ENCODE results near the gene PLEKHS1. TPM values are rescaled to one million over a fixed set of nuclear protein-coding genes. Genes with fewer than 3 reads are reported as not detected.

Gene PLEKHS1
- total RNA-seq, 1 experiment from 2014 or later = not detected

DNA sequence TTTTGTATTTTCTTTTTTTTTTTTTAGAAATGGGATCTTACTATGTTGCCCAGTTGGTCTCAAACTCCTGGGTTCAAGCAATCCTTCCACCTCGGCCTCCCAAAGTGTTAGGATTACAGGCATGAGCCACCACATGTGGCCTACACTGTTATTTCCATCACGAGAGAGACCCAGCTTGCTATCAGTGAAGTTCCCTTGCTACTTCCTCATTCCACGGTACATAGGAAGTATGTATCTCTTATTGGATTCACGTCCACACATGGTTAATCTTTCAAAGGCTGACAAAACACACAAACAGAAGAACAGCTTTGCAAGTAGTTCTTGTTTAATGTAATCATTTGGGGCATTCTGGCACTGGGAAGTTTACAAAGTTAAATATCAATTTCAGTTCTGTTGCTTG lies 51.5 kb downstream of the PLEKHS1 start:
- H3K27me3 Mint-ChIP-seq (ENCODE audit: low read depth) = no peaks in the 10 kb centered on the region
- no peaks in the 10 kb centered on the region for H3K36me3 Mint-ChIP-seq (ENCODE audit: insufficient read depth in 1 of 3, low read depth in 3 of 3)
- H3K79me2 ChIP-seq (ENCODE audit: insufficient read depth, low read length) = no peaks in the 10 kb centered on the region
- peaks cover 0 to 3% of the 10 kb centered on the region in 2 experiments; a peak in 2 of 4 replicates for H3K4me1 Mint-ChIP-seq
- no peak overlapping the region for H3T11ph ChIP-seq (ENCODE audit: low read length)
- H3K4me1 ChIP-seq (ENCODE audit: insufficient read depth, low read length) = no peaks in the 10 kb centered on the region
- H4K8ac ChIP-seq (replicated peaks; ENCODE audit: insufficient read length, low read depth, low read length) = no peak overlapping the region
- no peak overlapping the region for H2BK5ac ChIP-seq (ENCODE audit: insufficient read length, low read length)
- no peaks in the 10 kb centered on the region for H4K20me1 ChIP-seq (ENCODE audit: control insufficient read depth, insufficient read depth, insufficient read length)
- no peak overlapping the region for H2AK5ac ChIP-seq (ENCODE audit: insufficient read length, low read length)
- no peak overlapping the region for H3K9ac ChIP-seq (ENCODE audit: extremely low read depth, insufficient read length, low read length)
- no peak for DNase-seq
- no peak overlapping the region for H3K4me3 Mint-ChIP-seq
- H3K9me3 ChIP-seq (ENCODE audit: control insufficient read depth, low read depth, low read length) = no peaks in the 10 kb centered on the region
- H3K4ac ChIP-seq (ENCODE audit: low read depth, low read length) = no peak overlapping the region
- H3K56ac ChIP-seq (ENCODE audit: insufficient read length, low read depth, low read length) = no peak overlapping the region
- H3K79me1 ChIP-seq (ENCODE audit: insufficient read depth, low read depth, low read length, poor library complexity, severe bottlenecking) = no peaks in the 10 kb centered on the region
- no peak overlapping the region for H3K23ac ChIP-seq (ENCODE audit: insufficient read length, low read depth, low read length)
- no peak overlapping the region for H2BK120ac ChIP-seq (ENCODE audit: low read depth, low read length, poor library complexity, severe bottlenecking)
- no peaks in the 10 kb centered on the region for H3K9me3 Mint-ChIP-seq
- H4K5ac ChIP-seq (ENCODE audit: insufficient read length, low read depth, low read length) = no peak overlapping the region
- H3K27me3 ChIP-seq (ENCODE audit: insufficient read depth, low read length) = no peaks in the 10 kb centered on the region
- no peak overlapping the region for H3K14ac ChIP-seq (ENCODE audit: insufficient read depth, low read length)
- H3K23me2 ChIP-seq (ENCODE audit: insufficient read length, low read depth, low read length, poor library complexity, severe bottlenecking) = no peaks in the 10 kb centered on the region
- no CpG with 5 or more reads among the region's 4 CpGs for WGBS (ENCODE audit: extremely low coverage, insufficient read length, low lambda C conversion rate)
- H3K4me2 ChIP-seq (ENCODE audit: insufficient read depth, insufficient read length, low read length) = no peak overlapping the region
- TF ChIP-seq, protein P1, sequence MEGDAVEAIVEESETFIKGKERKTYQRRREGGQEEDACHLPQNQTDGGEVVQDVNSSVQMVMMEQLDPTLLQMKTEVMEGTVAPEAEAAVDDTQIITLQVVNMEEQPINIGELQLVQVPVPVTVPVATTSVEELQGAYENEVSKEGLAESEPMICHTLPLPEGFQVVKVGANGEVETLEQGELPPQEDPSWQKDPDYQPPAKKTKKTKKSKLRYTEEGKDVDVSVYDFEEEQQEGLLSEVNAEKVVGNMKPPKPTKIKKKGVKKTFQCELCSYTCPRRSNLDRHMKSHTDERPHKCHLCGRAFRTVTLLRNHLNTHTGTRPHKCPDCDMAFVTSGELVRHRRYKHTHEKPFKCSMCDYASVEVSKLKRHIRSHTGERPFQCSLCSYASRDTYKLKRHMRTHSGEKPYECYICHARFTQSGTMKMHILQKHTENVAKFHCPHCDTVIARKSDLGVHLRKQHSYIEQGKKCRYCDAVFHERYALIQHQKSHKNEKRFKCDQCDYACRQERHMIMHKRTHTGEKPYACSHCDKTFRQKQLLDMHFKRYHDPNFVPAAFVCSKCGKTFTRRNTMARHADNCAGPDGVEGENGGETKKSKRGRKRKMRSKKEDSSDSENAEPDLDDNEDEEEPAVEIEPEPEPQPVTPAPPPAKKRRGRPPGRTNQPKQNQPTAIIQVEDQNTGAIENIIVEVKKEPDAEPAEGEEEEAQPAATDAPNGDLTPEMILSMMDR (conservative IDR thresholded peaks at IDR 0.05) = no peak
- no peak overlapping the region for H3K18ac ChIP-seq (ENCODE audit: insufficient read length, low read depth, low read length)
- no peak overlapping the region for H3K27ac ChIP-seq (ENCODE audit: insufficient read length, low read depth, low read length)
- H3K27ac Mint-ChIP-seq = no peak overlapping the region
- no peak overlapping the region for H2BK15ac ChIP-seq (ENCODE audit: low read depth, low read length)
- no peak overlapping the region for H2AFZ ChIP-seq (ENCODE audit: low read length)
- no peak overlapping the region for H4K91ac ChIP-seq (ENCODE audit: insufficient read length, low read depth, low read length)
- no peak overlapping the region for H2BK12ac ChIP-seq (ENCODE audit: insufficient read length, low read depth, low read length)
- no peak overlapping the region for H2BK20ac ChIP-seq (ENCODE audit: low read depth, low read length, poor library complexity, severe bottlenecking)
